ENCODE data around the gene BLZF1.
"Not testable (repeated sequence)": the region's sequence is repeated elsewhere in the genome, so short reads cannot be mapped to it uniquely, and the experiment has no call there.

Gene BLZF1, protein sequence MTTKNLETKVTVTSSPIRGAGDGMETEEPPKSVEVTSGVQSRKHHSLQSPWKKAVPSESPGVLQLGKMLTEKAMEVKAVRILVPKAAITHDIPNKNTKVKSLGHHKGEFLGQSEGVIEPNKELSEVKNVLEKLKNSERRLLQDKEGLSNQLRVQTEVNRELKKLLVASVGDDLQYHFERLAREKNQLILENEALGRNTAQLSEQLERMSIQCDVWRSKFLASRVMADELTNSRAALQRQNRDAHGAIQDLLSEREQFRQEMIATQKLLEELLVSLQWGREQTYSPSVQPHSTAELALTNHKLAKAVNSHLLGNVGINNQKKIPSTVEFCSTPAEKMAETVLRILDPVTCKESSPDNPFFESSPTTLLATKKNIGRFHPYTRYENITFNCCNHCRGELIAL

DNA sequence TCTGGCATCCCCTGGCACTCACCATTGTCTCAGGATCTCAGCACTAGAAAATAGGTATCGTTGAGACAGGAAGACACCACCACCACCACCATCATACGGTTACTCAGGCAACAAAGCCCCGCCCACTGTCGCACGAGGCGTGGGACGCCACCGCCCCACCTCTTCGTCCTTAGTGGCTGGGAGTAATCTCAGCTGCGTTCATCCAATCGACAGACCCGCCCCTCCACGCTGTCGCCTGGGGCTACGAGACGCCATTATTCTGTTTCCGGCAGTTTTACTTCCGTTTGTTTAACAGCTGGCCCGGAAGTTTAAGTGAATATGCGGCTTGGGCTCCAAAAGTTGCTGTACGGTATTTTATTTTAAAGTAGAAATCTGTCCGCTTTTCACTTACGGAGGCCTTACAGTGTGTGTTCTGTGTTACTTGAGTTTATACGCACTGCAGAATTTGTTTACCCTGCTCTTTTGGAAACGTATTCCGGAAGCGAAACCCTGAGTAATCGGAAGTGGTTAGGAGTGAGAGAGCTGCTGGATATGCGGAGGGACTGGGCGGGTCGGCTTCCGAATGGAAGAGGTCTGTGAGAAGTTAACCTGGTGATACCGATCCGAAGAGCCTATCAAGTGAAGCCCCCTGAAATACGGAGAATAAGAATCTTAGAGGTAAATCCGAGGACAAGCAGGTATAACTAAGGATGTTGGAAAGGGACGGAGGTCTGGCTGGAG, at the start of gene BLZF1, which contains the start of gene NME7:
BLZF1 (plus strand) TSS at position 510 of the 720 bp plus-strand sequence. CDS start 1,328 bp downstream, outside the sequence.
NME7 (minus strand) TSS at position 112 of the 720 bp plus-strand sequence; CDS start at position 25, 87 bp downstream.
- DNase-seq = peak; percentile 98

DNA sequence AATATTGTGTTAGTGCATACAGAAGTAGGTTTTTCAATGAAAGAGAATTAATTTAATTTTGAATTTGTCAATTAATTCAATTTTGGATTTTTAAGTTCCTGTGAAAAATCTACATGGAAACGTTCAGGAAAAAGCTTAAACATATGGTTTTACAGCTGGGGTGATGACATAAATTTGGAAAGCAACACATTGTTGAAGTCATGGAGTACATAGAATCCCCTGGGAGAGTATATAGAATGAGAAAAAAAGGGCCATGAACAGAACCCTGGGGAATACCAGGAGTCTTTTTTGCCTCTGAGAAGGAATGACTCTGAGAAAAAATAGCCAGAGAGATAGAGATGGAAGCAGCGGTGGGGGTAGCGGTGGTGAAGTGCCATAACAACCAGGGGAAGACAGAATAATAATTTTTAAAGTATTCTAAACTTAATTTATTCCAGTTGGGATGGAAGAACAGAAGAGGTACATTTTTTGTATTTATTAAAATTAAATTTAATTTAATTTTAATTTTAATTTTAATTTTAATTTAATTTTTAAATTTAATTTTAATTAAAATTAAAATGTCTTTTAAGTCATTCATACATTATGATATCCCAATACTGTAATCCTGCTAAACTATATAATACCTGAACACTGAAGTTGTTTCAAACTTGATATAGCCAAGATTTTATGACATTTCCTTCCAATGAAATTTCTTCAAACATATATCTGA, 49.3 kb upstream of the BLZF1 start:
- DNase-seq = no peak

DNA sequence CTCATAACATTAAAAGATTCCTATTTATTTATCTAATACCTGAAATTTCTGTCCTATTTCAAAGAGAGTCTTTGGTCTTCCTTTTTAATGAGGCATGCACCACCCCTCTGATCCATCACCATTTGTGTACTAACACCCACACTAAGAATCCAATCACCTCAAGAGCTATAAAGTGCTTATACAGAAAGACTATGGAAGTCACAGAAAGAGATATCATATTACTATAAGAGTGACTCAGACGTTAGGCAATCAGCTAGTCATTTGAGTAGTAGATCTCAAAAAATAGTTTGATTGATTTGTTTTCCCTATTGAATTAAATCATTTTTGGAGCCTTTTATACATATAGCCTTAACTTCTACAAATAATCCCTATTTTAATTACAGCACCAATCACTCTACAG, 46.5 kb upstream of the BLZF1 start:
- no peak for DNase-seq

DNA sequence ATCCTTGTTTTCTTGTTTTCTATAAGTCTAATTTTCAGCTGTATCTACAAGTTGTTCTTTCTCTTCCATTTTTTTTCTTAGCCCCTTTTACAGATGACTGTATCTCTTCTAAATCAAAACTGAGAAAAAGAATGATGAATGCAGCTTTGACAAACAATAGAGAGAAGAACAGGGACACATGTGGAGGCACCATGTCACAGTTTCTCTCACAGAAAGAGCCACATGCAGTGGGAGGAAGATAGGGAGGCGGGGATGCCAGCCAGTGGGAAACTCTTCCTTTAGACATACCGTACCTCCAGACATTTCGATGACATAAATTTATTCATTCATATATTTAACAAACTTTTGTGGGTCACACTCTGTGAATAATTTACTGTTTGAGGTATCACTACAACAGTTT, 45.9 kb upstream of the BLZF1 start:
- no peak for DNase-seq

DNA sequence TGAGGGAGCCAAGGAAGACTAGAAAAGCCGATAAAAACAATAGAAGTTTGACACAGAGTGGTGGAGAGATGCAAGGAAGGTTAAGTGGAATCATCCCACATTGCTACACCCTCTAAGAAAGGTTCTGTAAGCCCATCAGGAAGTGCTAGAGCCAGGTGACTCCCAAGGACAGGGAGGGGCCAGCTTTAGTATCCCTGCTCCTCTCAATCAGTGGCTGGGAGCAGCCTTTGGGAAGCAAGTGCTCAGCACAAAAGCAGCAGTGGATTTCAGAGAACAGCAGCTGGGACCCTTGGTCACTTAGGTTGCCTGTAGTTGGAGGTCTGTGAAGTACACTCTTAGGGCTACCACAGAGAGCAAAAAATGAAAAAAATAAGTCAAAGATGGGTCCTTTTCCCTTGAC, 42.9 kb upstream of the BLZF1 start:
- DNase-seq = no peak

DNA sequence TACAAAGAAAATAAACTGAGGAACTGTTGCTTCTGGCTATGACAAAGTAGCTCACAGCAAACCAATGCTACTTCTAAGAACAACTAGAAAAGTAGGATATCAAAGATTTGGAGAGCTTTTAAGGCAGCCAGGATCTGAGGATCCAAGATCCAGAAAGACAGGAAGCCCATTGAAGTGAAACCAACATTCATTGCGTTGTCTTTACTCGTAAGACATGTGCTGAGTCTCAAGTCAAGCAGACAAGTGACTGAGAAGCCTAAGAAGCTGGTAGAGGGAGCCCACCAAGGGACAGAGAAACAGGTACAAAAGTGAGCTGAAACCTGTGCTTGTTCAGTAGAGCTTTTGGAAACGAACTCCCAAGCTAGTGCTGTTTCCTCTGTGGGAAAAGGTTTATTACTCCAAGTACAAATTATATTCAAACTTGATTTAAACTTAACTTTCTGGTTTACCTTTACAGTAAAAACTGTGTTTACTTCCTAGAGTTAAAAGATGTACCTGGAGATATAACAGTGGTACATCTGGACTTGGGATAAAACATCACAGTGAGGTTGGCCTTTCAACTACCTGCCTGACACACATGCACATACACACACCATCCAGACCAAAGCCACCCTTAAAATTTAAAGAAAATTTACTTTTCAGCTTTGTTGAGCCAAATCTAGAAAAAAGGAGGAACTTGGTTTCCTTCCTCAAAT, 41.6 kb upstream of the BLZF1 start:
- DNase-seq = no peak

DNA sequence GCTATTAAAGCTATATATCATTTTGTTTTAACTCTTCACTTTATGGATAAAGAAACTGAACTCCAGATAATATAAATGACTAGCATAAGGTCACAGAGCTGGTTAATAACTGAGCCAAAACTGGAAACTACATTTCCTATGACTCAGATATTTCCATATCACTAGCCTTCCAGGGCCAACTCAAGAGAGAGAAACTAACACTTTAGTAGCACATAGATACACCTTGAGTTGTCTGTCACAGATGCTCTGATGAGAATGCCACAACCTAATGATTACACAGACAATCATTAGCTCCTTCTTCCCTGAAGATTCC, 41.1 kb upstream of the BLZF1 start:
- no peak for DNase-seq

DNA sequence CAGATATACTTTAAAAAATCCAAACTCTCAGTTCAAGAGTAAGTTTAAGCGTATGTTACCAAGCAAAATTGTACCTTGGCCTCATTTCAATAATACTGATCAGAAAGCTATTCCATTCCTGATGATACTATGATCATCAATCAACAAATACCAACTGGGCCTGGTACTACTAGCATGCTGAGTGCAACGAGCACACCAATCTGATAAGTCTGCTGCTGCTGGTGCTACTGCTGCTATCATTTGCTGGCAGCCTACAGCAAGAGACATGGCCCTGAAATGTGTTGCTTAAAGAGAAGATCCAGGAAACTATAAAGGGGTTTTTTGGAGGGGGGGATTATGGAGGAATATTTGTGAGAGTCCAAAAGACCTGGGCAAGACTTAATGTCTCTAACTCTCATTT, 40.1 kb upstream of the BLZF1 start:
- no peak for DNase-seq

DNA sequence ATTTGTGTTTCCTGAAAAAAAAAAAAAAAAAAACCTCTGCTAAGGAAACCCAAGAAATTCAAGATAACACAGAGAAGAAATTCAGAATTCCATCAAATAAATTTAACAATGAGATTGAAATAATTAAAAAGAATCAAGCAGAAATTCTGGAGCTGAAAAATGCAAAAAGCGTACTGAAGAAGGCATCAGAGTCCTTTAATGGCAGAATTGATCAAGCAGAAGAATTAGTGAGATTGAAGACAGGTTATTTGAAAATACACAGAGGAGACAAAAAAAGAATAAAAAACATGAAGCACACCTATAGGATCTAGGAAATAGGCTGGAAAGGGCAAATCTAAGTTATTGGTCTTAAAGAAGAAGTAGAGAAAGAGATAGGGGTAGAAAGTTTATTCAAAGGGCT, 38.6 kb upstream of the BLZF1 start:
- DNase-seq = no peak

DNA sequence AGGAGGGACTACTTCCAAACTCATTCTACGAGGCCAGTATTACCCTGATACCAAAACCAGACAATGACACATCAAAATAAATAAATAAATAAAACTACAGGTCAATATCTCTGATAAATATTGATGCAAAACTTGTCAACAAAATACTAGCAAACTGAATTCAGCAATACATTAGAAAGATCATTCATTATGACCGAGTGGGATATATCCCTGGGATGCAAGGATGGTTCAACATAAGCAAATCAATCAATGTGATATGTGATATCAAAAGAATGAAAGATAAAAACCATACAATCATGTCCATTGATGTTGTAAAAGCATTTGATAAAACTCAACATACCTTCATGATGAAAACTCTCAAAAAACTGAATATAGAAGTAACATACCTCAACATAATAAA, 37.1 kb upstream of the BLZF1 start:
- no peak for DNase-seq

DNA sequence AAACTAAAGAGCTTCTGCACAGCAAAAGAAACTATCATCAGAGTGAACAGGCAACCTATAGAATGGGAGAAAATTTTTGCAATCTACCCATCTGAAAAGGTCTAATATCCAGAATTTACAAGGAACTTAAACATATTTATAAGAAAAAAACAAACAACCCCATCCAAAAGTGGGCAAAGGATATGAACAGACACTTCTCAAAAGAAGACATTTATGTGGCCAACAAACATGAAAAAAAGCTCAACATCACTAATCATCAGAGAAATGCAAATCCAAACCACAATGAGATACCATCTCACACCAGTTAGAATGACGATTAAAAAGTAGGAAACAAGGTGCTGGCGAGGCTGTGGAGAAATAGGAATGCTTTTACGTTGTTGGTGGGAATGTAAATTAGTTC, 33.3 kb upstream of the BLZF1 start:
- not testable (repeated sequence) for DNase-seq

DNA sequence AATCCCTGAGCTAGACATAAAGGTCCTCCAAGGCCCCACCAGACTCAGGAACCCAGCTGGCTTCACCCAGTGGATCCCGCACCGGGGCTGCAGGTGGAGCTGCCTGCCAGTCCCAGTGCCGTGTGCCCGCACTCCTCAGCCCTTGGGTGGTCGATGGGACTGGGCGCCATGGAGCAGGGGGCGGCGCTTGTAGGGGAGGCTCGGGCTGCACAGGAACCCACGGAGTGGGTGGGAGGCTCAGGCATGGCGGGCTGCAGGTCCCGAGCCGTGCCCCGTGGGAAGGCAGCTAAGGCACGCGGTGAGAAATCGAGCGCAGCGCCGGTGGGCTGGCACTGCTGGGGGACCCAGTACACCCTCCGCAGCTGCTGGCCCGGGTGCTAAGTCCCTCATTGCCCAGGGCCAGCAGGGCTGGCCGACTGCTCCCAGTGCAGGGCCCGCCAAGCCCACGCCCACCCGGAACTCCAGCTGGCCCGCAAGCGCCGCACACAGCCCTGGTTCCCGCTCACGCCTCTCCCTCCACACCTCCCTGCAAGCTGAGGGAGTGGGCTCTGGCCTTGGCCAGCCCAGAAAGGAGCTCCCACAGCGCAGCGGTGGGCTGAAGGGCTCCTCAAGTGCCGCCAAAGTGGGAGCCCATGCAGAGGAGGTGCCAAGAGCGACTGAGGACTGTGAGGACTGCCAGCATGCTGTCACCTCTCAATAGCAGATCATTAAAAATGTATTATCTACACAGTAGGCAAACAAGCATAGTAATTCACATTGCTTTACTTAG, 30.9 kb upstream of the BLZF1 start:
- DNase-seq = not testable (repeated sequence)

DNA sequence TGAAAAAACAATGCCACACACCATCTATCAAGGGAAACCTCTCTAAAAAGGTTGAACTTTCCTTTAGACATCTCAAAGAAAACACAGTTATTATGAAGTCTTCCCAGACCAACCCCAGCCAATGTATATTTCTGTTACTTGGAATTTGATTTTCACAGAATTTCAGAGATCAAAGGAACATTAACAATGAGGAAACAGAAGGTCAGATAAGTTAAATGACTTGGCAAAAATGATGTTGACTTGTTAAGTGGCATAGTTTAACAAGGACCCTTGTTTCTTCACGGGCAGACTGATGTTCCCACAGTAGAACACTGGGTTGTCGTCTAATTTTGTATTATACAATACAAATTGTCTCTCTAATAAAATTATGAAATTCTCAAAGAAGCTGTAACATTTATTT, 29.4 kb upstream of the BLZF1 start:
- DNase-seq = no peak

DNA sequence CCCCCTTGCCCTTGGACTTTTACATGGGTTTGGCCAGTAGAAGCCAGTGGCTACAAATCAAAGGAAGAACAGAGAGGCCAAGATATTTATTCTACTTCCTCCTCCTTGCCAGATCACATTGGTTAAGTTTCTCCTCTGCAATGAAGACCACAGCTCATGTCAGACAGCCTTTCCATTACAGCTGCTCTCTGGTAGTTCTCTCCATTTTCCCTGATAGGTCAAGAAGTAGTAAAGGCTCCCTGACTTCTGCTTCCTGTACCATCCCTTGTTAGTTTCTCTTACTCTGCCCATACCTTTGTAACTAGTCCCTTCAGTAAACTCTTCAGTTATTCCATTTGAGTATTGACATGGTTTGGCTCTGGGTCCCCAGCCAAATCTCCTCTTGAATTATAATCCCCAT, 28.2 kb upstream of the BLZF1 start:
- DNase-seq = no peak

DNA sequence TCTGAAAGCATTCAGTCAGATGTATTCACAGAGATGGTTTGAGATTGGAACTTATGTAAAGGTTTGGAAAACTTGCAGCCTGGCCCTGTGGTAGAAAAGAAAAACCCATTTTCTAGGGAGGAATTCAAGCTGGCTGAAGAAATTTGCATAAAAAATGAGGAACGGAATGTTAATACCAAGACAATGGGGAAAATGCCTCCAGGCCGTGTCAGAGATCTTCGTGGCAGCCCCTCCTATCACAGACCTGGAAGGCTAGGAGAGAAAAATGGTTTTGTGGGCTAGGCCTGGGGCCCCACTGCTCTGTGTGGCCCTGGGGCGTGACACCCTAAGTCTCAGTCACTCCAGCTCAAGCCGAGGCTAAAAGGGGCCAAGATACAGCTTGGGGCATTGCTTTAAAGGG, 27.1 kb upstream of the BLZF1 start:
- no peak for DNase-seq

DNA sequence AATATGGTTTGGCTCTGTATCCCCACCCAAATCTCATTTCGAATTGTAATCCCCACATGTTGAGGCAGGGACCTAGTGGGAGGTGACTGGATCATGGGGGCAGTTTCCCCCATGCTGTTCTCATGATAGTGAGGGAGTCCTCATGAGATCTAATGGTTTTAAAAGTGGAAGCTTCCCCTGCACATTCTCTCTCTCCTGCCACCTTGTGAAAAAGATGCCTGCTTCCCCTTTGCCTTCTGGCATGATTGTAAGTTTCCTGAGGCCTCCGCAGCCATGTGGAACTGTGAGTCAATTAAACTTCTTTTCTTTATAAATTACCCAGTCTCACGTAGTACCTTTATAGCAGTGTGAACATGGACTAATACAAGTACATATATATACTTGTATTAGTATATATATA, 25.9 kb upstream of the BLZF1 start:
- DNase-seq = not testable (repeated sequence)

DNA sequence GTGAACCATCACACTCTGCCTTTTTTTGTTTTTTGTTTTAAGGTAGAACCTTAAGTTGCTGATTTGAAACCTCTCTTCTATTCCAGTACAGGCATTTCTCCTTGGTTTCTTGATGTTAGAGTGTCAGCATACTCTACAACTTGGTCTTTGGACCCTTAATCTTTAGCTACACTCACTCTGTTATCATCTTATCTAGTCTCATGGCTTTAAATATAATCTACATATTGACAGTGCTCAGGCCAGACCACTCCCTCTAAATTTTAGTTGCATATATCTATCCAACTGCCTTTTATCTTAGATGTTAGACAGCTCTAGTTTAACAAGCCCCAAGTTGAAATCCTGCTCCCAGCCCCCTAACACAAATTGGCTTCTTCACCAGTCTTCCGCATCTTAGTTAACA, 22.5 kb upstream of the BLZF1 start:
- DNase-seq = no peak

DNA sequence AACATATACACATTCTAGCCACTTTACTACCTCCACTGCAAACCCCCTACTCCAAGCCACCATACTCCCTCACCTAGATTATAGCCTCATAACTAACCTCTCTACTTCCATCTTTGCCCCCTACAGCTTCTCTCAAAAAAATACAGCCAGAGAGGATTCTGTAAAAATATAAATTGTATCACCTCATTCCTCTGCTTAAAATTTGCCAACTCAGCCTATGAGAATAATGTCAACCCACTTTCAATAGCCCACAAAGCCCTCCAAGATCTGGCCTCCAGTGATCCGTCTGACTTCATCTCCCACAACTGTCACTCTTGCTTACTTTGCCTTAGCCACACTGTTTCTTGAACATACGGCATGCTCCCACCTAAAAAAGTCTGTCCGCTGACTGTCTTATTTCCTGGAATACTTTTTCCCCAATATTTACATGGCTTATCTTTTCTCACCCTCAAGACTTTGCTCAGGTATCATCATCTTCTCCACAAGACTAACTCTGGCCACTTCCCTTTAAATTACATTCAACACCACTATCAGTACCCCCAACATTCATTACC, 21.9 kb upstream of the BLZF1 start:
- no peak for DNase-seq

DNA sequence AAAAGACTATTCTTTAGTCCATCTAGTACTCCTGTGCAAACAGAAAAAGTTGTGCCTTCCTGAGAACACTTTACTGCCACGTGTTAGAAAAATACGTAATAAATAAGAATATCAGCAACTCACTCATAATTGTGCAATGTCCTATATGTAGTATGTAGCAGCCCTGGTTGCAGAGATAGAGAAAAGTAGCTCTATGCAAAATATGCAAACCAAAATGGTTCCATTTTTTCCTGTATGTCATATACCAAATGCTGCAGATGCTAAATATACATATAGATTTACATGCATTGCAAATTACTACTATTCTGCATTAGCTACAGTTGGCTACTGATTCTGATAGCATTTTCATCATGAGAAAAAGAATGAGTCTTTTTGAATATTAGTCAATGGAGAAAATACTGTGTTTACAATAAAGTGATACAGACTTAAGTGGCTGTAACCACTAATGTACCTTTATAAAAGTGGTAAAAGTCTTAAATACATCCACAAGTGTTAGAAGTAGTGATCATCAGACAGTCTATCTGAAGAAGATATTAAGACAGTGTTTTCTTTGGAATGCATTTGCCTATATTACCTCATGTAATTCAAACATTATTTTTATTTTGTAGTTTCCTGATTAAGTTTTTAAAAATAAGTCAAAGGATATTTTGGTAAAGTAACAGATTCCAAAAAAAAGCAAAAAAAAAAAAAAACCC, 20.2 kb upstream of the BLZF1 start:
- no peak for DNase-seq

DNA sequence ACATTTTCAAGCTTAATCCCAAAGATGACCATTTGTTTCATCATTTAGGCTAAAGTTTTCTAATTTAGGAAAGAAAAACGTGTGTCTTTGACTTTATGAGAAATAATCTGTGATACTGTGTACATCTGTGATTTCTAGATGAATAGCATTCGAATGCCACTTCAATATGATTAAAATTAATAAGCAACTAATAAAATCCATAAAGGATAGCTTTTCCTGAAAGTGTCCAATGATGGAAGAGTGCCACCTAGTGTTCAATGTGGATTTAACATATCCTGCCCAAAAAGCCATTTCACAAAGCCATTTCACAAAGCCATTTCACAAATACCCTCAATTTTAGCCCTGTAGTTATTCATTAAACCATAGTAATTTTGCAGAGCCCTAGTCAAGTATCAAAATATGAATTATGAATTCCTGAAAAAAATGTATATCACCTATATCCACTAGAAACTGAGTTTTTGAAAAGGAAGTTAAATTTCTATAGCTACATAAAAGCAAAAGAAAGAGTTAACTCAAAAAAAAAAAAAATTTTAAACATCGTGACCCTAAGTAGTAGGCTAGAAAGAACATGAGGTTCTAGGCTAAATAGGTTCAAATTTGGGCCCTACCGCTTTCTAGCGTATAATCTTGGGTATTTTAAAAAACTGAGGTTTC, 19.5 kb upstream of the BLZF1 start:
- peak; percentile 16 for DNase-seq

DNA sequence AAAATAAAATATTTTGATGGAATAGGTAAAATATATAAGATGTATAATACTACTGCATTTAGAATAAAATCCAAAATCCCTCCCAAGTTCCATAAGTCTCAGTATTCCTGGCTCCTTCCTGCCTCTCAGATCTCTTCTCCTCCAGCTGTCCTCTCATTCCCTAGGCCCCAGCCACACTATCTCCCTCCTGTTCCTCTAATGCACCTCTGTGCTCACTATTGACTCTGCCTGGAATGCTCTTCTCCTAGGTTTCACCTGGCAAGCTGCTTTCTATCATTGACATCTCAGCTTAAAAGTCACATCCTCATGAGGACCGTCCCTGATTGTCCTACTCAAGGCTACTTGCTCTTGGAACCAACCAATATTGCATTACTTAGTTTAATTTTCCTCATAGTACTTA, 7.6 kb upstream of the BLZF1 start:
- no peak for DNase-seq

All from activated T-cell treated with anti-CD3 and anti-CD28 coated beads for 4 hours (primary cell).